Cardiac muscle cell (in vitro differentiated cells and primary cell): ENCODE results near the gene MIDN. TPM values are rescaled to one million over a fixed set of nuclear protein-coding genes. Genes with fewer than 3 reads are reported as not detected.

Source experiments
- DNase-seq, 2 donors: peaks; one replicate each; pipeline versions ENCODE4 v3.0.0 to v3.0.0-alpha.2; 2010 to 2017; ENCODE audit warnings: low read depth in 1 of 2, low spot score in 1 of 2
- H3K27ac ChIP-seq: fragments of 200-600 bp; sonication (generic); 2 replicates; pipeline ENCODE4 v1.5.1; 2016
- H3K27me3 ChIP-seq: fragments of 200-600 bp; sonication (generic); 2 replicates; pipeline ENCODE4 v1.6.0; 2016; ENCODE audit warnings: control low read depth
- H3K36me3 ChIP-seq: fragments of 200-600 bp; sonication (generic); 2 replicates; pipeline ENCODE4 v1.5.1; 2016; ENCODE audit warnings: control low read depth
- H3K4me1 ChIP-seq: fragments of 200-600 bp; sonication (generic); 2 replicates; pipeline ENCODE4 v1.8.1; 2017; ENCODE audit warnings: low read depth, mild to moderate bottlenecking, mixed run types
- H3K4me3 ChIP-seq: fragments of 200-600 bp; sonication (generic); 2 replicates; pipeline ENCODE4 v1.5.1; 2016; ENCODE audit warnings: mild to moderate bottlenecking
- H3K9me3 ChIP-seq: fragments of 200-600 bp; sonication (generic); 2 replicates; pipeline ENCODE4 v1.5.1; 2017; ENCODE audit warnings: low read depth, mild to moderate bottlenecking, control low read depth
- polyA plus RNA-seq: library from polyadenylated mRNA; unstranded; fragments of >200 nt; fragmentation: Nextera tagmentation; extraction: Ambion mirVana; gene quantifications from 2 replicates; pipeline ENCODE4 v1.2.1, GENCODE V29; 2016
- total RNA-seq: library from RNA; depleted of rRNA; stranded (reverse); fragments of >200 nt; gene quantifications from 2 replicates; pipeline ENCODE4 v1.2.3, GENCODE V29; 2016
- TF ChIP-seq, protein P1 (sequence below): IDR thresholded peaks from 2 replicates; pipeline ENCODE4 v1.5.1; 2012; ENCODE audit warnings: low read depth, mild to moderate bottlenecking, low read length

Gene MIDN
- total and polyA plus RNA-seq, 2 experiments from 2014 or later: 58.1 to 89.2 TPM

DNA sequence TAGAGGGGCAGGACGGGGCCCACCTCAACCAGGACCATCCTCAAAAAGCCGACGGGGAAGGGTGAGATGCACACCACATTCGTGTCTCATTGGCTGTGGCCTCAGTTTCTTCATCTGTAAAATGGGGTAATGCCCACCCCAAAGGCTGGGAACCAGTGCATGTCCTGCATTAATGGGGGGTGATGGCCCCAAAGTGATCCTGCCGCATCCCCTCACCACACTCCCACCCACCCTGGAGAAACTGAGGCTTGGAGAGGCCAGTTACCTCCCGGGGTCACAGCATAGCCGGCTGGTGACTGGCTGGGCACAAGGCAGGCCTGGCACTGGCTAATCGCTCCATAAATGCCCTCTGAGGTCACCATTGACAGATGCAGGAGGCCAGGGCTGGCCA lies 640 bp upstream of the MIDN start:
- peak overlapping the region; percentile 97 for H3K27ac ChIP-seq
- peaks cover 16% of the 10 kb centered on the region for H3K4me1 ChIP-seq
- TF ChIP-seq, protein P1, sequence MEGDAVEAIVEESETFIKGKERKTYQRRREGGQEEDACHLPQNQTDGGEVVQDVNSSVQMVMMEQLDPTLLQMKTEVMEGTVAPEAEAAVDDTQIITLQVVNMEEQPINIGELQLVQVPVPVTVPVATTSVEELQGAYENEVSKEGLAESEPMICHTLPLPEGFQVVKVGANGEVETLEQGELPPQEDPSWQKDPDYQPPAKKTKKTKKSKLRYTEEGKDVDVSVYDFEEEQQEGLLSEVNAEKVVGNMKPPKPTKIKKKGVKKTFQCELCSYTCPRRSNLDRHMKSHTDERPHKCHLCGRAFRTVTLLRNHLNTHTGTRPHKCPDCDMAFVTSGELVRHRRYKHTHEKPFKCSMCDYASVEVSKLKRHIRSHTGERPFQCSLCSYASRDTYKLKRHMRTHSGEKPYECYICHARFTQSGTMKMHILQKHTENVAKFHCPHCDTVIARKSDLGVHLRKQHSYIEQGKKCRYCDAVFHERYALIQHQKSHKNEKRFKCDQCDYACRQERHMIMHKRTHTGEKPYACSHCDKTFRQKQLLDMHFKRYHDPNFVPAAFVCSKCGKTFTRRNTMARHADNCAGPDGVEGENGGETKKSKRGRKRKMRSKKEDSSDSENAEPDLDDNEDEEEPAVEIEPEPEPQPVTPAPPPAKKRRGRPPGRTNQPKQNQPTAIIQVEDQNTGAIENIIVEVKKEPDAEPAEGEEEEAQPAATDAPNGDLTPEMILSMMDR: no peak
- no peaks in the 10 kb centered on the region for H3K9me3 ChIP-seq
- peak overlapping the region; percentile 92 for H3K4me3 ChIP-seq
- H3K36me3 ChIP-seq: no peaks in the 10 kb centered on the region
- no peaks in the 10 kb centered on the region for H3K27me3 ChIP-seq
- no peak for DNase-seq

DNA sequence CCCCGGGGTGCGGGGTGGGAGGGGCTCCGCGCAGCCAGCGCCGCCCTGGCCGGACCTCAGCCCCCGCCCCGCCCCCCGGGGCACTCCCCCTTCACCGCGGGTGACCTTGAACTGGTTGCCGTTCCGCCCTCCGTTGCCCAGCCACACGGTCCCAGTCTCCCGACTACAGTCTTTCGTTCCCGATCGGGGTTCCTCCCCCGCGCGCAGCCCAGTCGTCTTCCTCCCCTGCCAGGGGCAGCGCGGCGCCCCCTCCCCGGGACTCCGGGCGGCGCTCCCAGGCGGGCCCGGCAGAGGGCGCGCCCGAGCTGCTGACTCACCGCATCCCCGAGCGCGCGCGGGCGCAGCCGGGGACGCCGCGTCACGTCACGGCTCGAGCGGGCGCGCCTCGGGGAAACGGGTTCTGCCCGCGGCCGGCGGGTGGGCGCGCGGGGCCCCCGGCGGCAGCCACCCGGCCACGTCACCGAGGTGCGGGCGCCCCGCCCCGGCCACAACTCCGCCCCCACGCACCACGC lies 459 bp downstream of the MIDN start:
- peaks cover 19% of the 10 kb centered on the region for H3K4me1 ChIP-seq
- H3K4me3 ChIP-seq: peak overlapping the region; percentile 92
- H3K36me3 ChIP-seq: peaks cover 5% of the 10 kb centered on the region
- H3K27me3 ChIP-seq: no peaks in the 10 kb centered on the region
- H3K27ac ChIP-seq: peak overlapping the region; percentile 97
- no peaks in the 10 kb centered on the region for H3K9me3 ChIP-seq
- DNase-seq: peak; percentile 86 to 87
- TF ChIP-seq, protein P1: peak; percentile 66

DNA sequence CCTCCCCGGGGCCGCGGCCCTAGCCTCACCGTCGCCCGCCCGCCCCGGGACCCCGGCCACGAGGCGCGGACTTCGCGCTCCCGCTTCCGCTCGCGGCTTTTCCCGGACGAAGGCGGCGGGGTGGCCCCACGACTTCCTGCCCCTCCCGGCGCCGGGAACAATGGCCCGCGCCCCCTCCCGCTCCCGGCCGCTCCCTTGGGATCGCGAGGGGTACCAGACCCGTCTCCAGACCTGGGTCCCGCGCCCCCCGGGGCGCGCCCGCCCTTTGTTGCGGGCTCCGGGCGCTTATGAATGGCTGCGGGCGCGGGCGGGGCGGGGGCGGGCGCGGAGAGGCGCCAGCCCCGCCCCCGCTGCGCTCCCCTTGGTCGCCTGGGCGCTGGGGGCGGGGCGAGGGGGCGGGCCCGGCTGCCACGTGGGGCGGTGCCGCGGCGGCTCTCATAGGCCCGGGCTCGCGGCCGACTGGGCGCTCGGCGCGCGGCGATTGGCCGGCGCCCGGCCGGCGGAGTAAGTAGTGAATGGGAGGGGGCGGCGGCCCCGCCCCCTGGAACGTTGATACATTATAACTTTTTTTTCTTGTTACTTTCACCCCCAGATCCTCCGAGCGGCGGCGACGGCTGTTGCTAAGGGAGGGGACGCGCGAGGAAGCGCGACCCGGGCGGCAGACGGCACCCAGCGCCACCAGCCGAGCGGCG lies 1.1 kb downstream of the MIDN start:
- peaks cover 11% of the 10 kb centered on the region for H3K36me3 ChIP-seq
- DNase-seq: peak; percentile 98
- TF ChIP-seq, protein P1: no peak
- peak overlapping the region; percentile 97 for H3K27ac ChIP-seq
- peaks cover 19% of the 10 kb centered on the region for H3K4me1 ChIP-seq
- peak overlapping the region; percentile 92 for H3K4me3 ChIP-seq
- no peaks in the 10 kb centered on the region for H3K27me3 ChIP-seq
- no peaks in the 10 kb centered on the region for H3K9me3 ChIP-seq

DNA sequence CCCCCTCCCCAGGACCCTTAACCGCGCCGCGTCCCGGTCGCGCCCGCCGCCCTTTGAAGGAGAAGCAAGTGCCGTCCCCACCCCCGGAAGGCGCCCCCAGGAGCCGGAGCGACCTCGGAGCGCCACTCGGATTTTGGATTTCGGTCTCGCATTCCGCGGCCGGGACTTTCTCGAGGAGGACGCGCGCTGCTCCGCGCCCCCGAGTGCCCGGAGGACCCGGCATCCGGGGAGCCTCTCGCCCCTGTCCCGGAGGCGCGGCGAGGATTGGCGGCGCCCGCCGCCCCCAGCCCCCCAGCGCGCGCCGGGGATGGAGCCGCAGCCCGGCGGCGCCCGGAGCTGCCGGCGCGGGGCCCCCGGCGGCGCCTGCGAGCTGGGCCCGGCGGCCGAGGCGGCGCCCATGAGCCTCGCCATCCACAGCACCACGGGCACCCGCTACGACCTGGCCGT lies 1.6 kb downstream of the MIDN start:
- peak overlapping the region; percentile 92 for H3K4me3 ChIP-seq
- peaks cover 13% of the 10 kb centered on the region for H3K4me1 ChIP-seq
- H3K9me3 ChIP-seq: no peaks in the 10 kb centered on the region
- no peaks in the 10 kb centered on the region for H3K27me3 ChIP-seq
- H3K36me3 ChIP-seq: peaks cover 17% of the 10 kb centered on the region
- no peak for DNase-seq
- TF ChIP-seq, protein P1: no peak
- H3K27ac ChIP-seq: peak overlapping the region; percentile 91

DNA sequence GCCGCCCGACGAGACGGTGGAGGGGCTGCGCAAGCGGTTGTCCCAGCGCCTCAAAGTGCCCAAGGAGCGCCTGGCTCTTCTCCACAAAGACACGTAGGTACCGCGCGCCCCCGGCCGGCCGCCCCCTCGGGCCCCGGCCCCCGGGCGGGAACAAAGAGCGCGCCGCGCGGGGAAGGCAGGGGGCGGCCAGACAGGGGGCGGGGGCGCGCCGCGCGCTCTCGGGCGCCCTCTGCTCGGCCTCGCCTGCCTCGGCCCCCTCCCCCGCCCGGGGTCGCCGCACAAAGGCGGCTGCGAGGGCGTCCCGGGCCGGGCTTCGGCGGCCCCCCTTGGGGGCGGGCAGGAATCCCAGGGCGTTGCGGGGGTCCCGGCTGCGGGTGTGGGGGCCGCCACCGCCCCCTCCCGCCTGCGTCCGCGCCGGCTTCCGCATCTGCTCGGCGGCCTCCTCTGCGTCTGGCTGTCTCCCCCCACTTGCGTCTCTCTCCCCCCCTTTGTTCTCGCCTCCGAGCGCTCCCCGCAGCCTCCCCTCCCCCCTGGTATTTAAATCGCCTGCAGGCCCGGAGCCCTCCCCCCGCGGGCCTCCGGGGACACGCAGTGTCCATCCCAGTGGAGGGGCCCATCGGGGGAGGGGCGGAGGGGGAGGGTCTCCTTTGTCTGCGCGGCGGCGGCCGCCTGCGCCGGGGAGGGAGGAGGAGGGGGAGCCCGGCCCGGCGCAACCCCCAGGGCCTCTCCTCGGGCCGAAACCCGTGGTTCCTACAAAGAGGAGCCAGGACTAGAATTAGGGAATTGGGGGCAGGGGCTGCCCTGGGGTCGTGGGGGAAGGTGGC lies 2.3 kb downstream of the MIDN start:
- H3K9me3 ChIP-seq: no peaks in the 10 kb centered on the region
- H3K4me3 ChIP-seq: peak overlapping the region; percentile 92
- TF ChIP-seq, protein P1: no peak
- H3K36me3 ChIP-seq: peaks cover 23% of the 10 kb centered on the region
- DNase-seq: peak; percentile 87 to 88
- peak overlapping the region; percentile 91 for H3K27ac ChIP-seq
- H3K27me3 ChIP-seq: no peaks in the 10 kb centered on the region
- peaks cover 11% of the 10 kb centered on the region for H3K4me1 ChIP-seq
